KOPT-K1 (cell line): ENCODE results near the gene CAMKMT.

Experiments
- H3K27ac ChIP-seq: fragments of 200-600 bp; sonication (generic); 2 replicates; pipeline ENCODE4 v1.5.1; 2016; ENCODE audit warnings: antibody characterized with exemption, mild to moderate bottlenecking, low read depth, low read length; ENCODE audit not compliant: poor library complexity, severe bottlenecking
- H3K36me3 ChIP-seq: fragments of 200-600 bp; sonication (generic); 2 replicates; pipeline ENCODE4 v1.5.1; 2017; ENCODE audit warnings: antibody characterized with exemption, mild to moderate bottlenecking, low read length, moderate library complexity; ENCODE audit not compliant: insufficient read depth
- H3K9me3 ChIP-seq: fragments of 200-600 bp; sonication (generic); 2 replicates; pipeline ENCODE4 v1.5.1; 2017; ENCODE audit warnings: antibody characterized with exemption, low read length, mild to moderate bottlenecking; ENCODE audit not compliant: insufficient read depth, poor library complexity, severe bottlenecking

CAMKMT gene

GRCh38 chr2:44533508-44533907 is 171.8 kb downstream of the CAMKMT start:
- no peaks in the 10 kb centered on the region for H3K36me3 ChIP-seq
- H3K27ac ChIP-seq, result no peak overlapping the region
- H3K9me3 ChIP-seq, result peaks cover 5% of the 10 kb centered on the region

- Histone ChIP-seq H3K36me3 (no peaks in the 10 kb centered on the region), H3K27ac (no peak overlapping the region), H3K9me3 (peaks cover 5% of the 10 kb centered on the region)
These were observed 173.6 kb downstream of the CAMKMT start for GRCh38 chr2:44535376-44535775.

- H3K9me3 ChIP-seq, result peaks cover 5% of the 10 kb centered on the region
- no peak overlapping the region for H3K27ac ChIP-seq
- H3K36me3 ChIP-seq, result no peaks in the 10 kb centered on the region
These were observed 175.5 kb downstream of the CAMKMT start for GRCh38 chr2:44537264-44537663.

- H3K9me3 ChIP-seq, result no peaks in the 10 kb centered on the region
- no peaks in the 10 kb centered on the region for H3K36me3 ChIP-seq
- H3K27ac ChIP-seq, result no peak overlapping the region
These were observed 180.8 kb downstream of the CAMKMT start for GRCh38 chr2:44542520-44542919.

GRCh38 chr2:44543773-44544725 is 182.3 kb downstream of the CAMKMT start:
- H3K9me3 ChIP-seq, result no peaks in the 10 kb centered on the region
- H3K27ac ChIP-seq, result no peak overlapping the region
- H3K36me3 ChIP-seq, result no peaks in the 10 kb centered on the region

GRCh38 chr2:44545005-44545404 is 183.3 kb downstream of the CAMKMT start:
- no peaks in the 10 kb centered on the region for H3K9me3 ChIP-seq
- no peak overlapping the region for H3K27ac ChIP-seq
- H3K36me3 ChIP-seq, result no peaks in the 10 kb centered on the region

- Histone ChIP-seq H3K36me3 (no peaks in the 10 kb centered on the region), H3K9me3 (no peaks in the 10 kb centered on the region), H3K27ac (no peak overlapping the region)
These were observed 184.8 kb downstream of the CAMKMT start for GRCh38 chr2:44546459-44547127.

- H3K36me3 ChIP-seq, result no peaks in the 10 kb centered on the region
- no peaks in the 10 kb centered on the region for H3K9me3 ChIP-seq
- no peak overlapping the region for H3K27ac ChIP-seq
These were observed 186.0 kb downstream of the CAMKMT start for GRCh38 chr2:44547718-44548117.

- Histone ChIP-seq H3K9me3 (no peaks in the 10 kb centered on the region), H3K27ac (no peak overlapping the region), H3K36me3 (no peaks in the 10 kb centered on the region)
These were observed 186.7 kb downstream of the CAMKMT start for GRCh38 chr2:44548221-44549098.

- Histone ChIP-seq H3K9me3 (no peaks in the 10 kb centered on the region), H3K27ac (no peak overlapping the region), H3K36me3 (no peaks in the 10 kb centered on the region)
These were observed 187.3 kb downstream of the CAMKMT start for GRCh38 chr2:44549099-44549471.

GRCh38 chr2:44549856-44550255 is 188.1 kb downstream of the CAMKMT start:
- Histone ChIP-seq H3K36me3 (no peaks in the 10 kb centered on the region), H3K27ac (no peak overlapping the region), H3K9me3 (no peaks in the 10 kb centered on the region)

GRCh38 chr2:44550561-44550960 is 188.8 kb downstream of the CAMKMT start:
- Histone ChIP-seq H3K9me3 (no peaks in the 10 kb centered on the region), H3K36me3 (no peaks in the 10 kb centered on the region), H3K27ac (no peak overlapping the region)

GRCh38 chr2:44551497-44551896 is 189.8 kb downstream of the CAMKMT start:
- H3K9me3 ChIP-seq, result no peaks in the 10 kb centered on the region
- H3K27ac ChIP-seq, result no peak overlapping the region
- H3K36me3 ChIP-seq, result no peaks in the 10 kb centered on the region

- Histone ChIP-seq H3K36me3 (no peaks in the 10 kb centered on the region), H3K27ac (no peak overlapping the region), H3K9me3 (no peaks in the 10 kb centered on the region)
These were observed 191.7 kb downstream of the CAMKMT start for GRCh38 chr2:44553456-44553855.

- Histone ChIP-seq H3K9me3 (no peaks in the 10 kb centered on the region), H3K27ac (no peak overlapping the region), H3K36me3 (no peaks in the 10 kb centered on the region)
These were observed 194.0 kb downstream of the CAMKMT start for GRCh38 chr2:44555700-44556099.
